Ovary (tissue), 9 donors: ENCODE measurements around the gene B9D1. TPM values are rescaled to one million over a fixed set of nuclear protein-coding genes. Genes with fewer than 3 reads are reported as not detected.
A peak's percentile ranks its signal among the peaks of the same experiment; 100 is the strongest.

ENCODE experiments used
- DNase-seq, 5 donors: peaks; one replicate each; pipeline ENCODE4 v3.0.0-alpha.2; 2019 to 2020
- H3K27ac ChIP-seq, 2 donors: fragments of 200-600 bp; one replicate each; pipeline versions ENCODE4 v1.5.1 to v1.8.0; 2019 to 2022
- H3K27me3 ChIP-seq: fragments of 200-600 bp; one replicate; pipeline ENCODE4 v1.8.0; 2022
- H3K36me3 ChIP-seq: fragments of 200-600 bp; sonication (generic); one replicate; pipeline ENCODE4 v1.5.1; 2019
- H3K4me1 ChIP-seq: one replicate; pipeline ENCODE4 v1.8.1; 2013; ENCODE audit warnings: mild to moderate bottlenecking, moderate library complexity; ENCODE audit not compliant: insufficient read depth
- H3K4me3 ChIP-seq: fragments of 200-600 bp; sonication (generic); one replicate; pipeline ENCODE4 v1.5.1; 2017
- H3K9me3 ChIP-seq, 2 donors: fragments of 200-600 bp in 1 of 2; sonication (generic) in 1 of 2; one replicate each; pipeline versions ENCODE4 v1.5.1 to v1.8.1; 2013 to 2019; ENCODE audit warnings: mild to moderate bottlenecking in 1 of 2, moderate library complexity in 1 of 2
- CTCF ChIP-seq, 3 donors: fragments of 450-650 bp in 2 of 3; fragments of 200-600 bp in 1 of 3; IDR thresholded peaks; one replicate each; pipeline versions ENCODE4 v1.5.1 to v1.8.0; 2016 to 2022; ENCODE audit warnings: antibody characterized with exemption in 3 of 3, mild to moderate bottlenecking in 1 of 3
- EP300 ChIP-seq: sonication (generic); formaldehyde crosslinking; IDR thresholded peaks from one replicate; pipeline ENCODE4 v1.6.1; 2017; ENCODE audit warnings: antibody characterized with exemption
- POLR2A ChIP-seq: fragments of 450-650 bp; IDR thresholded peaks from one replicate; pipeline ENCODE4 v1.6.1; 2017; ENCODE audit warnings: antibody characterized with exemption, mild to moderate bottlenecking, moderate library complexity
- WGBS, 3 donors: extraction: QIAGEN DNeasy Blood & Tissue Kit in 1 of 3; methylation state at CpG; one replicate each; pipeline versions ENCODE4 v1.1.5 to v1.1.7; 2013 to 2017; 5-methylcytosine and 5-hydroxymethylcytosine counted together
- intact Hi-C, 4 donors: fragments of 100-400 bp; cut with DNase I; formaldehyde crosslinking; loops; one replicate each; pipeline versions ENCODE4 v1.11.0 to v1.15.1; 2022 to 2023
- polyA plus RNA-seq, 2 donors: library from polyadenylated mRNA; stranded (reverse); fragments of 200-250 nt in 1 of 2; fragments of 350-450 nt in 1 of 2; fragmentation: Illumina TruSeq in 1 of 2; extraction: RNeasy Lipid Tissue Mini Kit (QIAGEN cat#74804) in 1 of 2; gene quantifications; one replicate each; pipeline ENCODE4 v1.2.3, GENCODE V29; 2013 to 2014
- total RNA-seq, 7 donors: library from RNA; depleted of rRNA in 2 of 7; stranded (reverse); fragments of >200 nt in 2 of 7; fragmentation: NEBNext Ultra II Directional in 3 of 7; extraction: Animal tissue kit (Norgen Biotek cat#: 25700) in 3 of 7; gene quantifications; one replicate each; pipeline versions ENCODE4 v1.1.0 to v1.2.4, GENCODE V29; 2016 to 2023
- donor health status: DM: no; HTN: no; CAD: no; lungs with moderate emphysema.
- donor health status: DM: no; HTN: no; CAD: no.
- donor health status: Bipolar disorder and iron deficiency.
- donor health status: DM: yes; HTN: yes; CAD: no.
- donor health status: DM: no; HTN: no; CAD: no.
- donor health status: DM: yes; HTN: yes; CAD: no.

B9D1 gene
- total and polyA plus RNA-seq, 9 donors, result 11.9 to 60.5 (median 22.2) TPM

DNA sequence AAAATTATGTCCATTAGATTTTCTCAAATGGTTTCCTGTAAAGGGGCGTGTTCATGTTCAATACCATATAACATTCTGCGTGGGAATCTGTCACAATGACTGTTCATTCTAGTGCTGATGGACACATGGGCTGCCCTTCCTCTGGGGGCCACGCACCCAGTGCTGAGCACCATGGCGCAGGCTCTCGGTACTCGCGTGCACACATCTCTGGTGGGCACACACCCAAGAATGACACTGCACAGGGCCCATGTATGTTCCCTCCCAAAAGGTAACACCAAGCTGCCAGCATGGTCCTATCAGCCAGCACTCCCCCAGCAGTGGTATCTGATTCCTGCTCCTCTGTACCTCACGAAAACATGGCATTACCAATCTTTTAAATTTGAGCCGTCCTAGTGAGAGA is 13.7 kb downstream of the B9D1 start:
- DNase-seq, result peak in 2 of 5 donors; percentile 13 to 26
- Histone ChIP-seq H3K27ac (no peak overlapping the region), H3K9me3 (no peaks in the 10 kb centered on the region), H3K4me3 (no peak overlapping the region), H3K27me3 (no peaks in the 10 kb centered on the region), H3K4me1 (peaks cover 3% of the 10 kb centered on the region), H3K36me3 (no peaks in the 10 kb centered on the region)
- TF ChIP-seq POLR2A (no peak), EP300 (no peak), CTCF (IDR thresholded peaks at IDR 0.05) (no peak)
- WGBS, 3 donors, result 93 to 96% (median 95%) methylated on average over 9 of the region's 9 CpGs
- intact Hi-C loops, result no loop called here

DNA sequence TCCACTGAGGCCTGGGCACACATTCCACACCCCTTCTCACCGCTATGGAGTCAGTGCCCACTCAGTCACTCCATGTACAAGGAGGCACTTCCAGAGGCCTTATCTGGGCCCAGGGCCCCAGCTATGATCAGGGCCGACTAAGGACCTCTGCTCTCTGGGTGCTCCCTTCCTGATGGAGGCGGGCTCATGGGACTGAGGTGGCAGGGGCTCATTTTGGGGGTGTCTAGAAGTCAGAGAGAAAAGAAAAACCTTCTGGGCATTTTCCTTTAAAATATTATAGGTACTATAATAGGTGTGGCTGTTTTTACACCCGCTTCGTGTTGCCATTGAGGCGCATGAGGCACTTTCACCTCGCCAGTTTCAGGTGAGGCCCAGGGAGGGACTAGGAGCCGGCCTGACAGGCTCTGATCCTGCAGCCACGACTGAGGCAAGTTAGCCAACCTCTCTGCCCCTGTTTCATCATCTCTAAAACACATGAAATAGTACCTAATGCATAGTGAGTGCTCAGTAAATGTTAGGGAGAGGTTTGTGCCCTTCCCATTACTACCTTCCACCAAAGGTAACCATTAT is 14.4 kb downstream of the B9D1 start:
- Histone ChIP-seq H3K4me3 (no peak overlapping the region), H3K27me3 (no peaks in the 10 kb centered on the region), H3K4me1 (peaks cover 3% of the 10 kb centered on the region), H3K36me3 (no peaks in the 10 kb centered on the region), H3K9me3 (no peaks in the 10 kb centered on the region), H3K27ac (no peak overlapping the region)
- no peak for TF ChIP-seq CTCF (IDR thresholded peaks at IDR 0.05)
- TF ChIP-seq POLR2A, result no peak
- no peak for TF ChIP-seq EP300
- WGBS, 3 donors, result 90 to 94% (median 90%) methylated on average over 9 of the region's 9 CpGs
- intact Hi-C loops, result no loop called here
- DNase-seq, result peak in 2 of 5 donors; percentile 13 to 19

DNA sequence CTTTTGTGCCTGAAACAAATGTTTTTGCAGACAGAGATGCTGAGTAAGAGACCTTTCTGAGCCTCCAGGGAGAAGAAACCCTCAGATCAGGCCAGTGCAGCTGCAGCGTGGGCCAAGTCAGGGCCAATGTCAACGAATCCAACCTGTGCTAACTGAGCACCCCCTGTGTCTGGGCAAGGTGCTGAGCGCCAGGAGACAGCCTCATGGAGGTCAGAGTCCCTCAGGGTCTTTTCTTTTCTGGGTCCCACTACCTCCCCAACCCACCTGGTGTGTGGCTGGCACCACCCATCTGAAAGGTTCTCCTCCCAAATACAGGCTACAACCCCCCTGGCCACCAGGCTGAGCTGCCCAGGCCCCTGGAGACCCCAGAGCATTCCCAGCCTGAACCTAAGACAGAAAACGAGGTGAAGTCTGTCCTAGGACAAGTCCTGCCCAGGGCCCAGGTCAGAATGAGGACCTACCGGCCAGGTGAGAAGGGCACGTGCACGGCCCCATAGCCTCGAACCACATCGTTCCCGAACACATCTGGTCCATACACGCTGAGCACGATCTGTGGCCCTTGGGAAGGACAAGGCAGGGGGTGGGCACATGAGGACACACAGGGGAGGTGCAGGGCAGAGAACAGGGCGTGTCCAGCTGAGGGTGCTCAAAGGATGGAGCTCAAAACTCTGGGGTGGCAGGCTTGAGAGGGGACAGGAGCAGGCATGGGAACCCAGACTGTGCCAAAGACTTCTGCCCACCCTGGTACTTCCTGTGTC is 15.0 kb downstream of the B9D1 start:
- no peaks in the 10 kb centered on the region for H3K27me3 ChIP-seq
- DNase-seq, result peak in 3 of 5 donors; percentile 18 to 36 (median 21)
- WGBS, 3 donors, result 79 to 92% (median 90%) methylated on average over 13 of the region's 13 CpGs

More for the DNA sequence above, 15.0 kb downstream of the B9D1 start:
- H3K4me1 ChIP-seq, result peaks cover 4% of the 10 kb centered on the region
- no peaks in the 10 kb centered on the region for H3K36me3 ChIP-seq
- no peaks in the 10 kb centered on the region for H3K9me3 ChIP-seq
- intact Hi-C loops, result no loop called here
- no peak overlapping the region for H3K4me3 ChIP-seq
- H3K27ac ChIP-seq, result peak overlapping the region in 1 of 2 donors; percentile 82
- TF ChIP-seq CTCF (IDR thresholded peaks at IDR 0.05) (no peak), POLR2A (no peak)
